SK-N-SH treated with all-trans-retinoic acid at 6 μM for 48 hours (cell line): ENCODE data around the gene RFX7.

Experiments used
- ARNTL ChIP-seq: fragments of 450-650 bp; formaldehyde crosslinking; IDR thresholded peaks from 2 replicates; pipeline ENCODE4 v1.5.0; 2020; ENCODE audit warnings: low read depth, mild to moderate bottlenecking, moderate library complexity, borderline replicate concordance
- CREB5 ChIP-seq: fragments of 250-450 bp; sonication (Bioruptor Pico); IDR thresholded peaks from 2 replicates; pipeline ENCODE4 v1.5.1; 2020; ENCODE audit warnings: low read depth, mild to moderate bottlenecking, moderate library complexity
- ESRRG ChIP-seq: fragments of 250-450 bp; sonication (Bioruptor Pico); IDR thresholded peaks from 2 replicates; pipeline ENCODE4 v1.6.1; 2021; ENCODE audit warnings: mild to moderate bottlenecking
- GLIS3 ChIP-seq: fragments of 250-450 bp; sonication (Bioruptor Pico); IDR thresholded peaks from 2 replicates; pipeline ENCODE4 v1.5.0; 2020; ENCODE audit warnings: mild to moderate bottlenecking, moderate library complexity
- ISL1 ChIP-seq: fragments of 250-450 bp; sonication (Bioruptor Pico); IDR thresholded peaks from 2 replicates; pipeline ENCODE4 v2.1.2; 2022; ENCODE audit warnings: mild to moderate bottlenecking, moderate library complexity
- ZFP3 ChIP-seq: fragments of 250-450 bp; sonication (Bioruptor Pico); IDR thresholded peaks from 2 replicates; pipeline ENCODE4 v1.5.0; 2020; ENCODE audit warnings: mild to moderate bottlenecking, moderate library complexity

DNA sequence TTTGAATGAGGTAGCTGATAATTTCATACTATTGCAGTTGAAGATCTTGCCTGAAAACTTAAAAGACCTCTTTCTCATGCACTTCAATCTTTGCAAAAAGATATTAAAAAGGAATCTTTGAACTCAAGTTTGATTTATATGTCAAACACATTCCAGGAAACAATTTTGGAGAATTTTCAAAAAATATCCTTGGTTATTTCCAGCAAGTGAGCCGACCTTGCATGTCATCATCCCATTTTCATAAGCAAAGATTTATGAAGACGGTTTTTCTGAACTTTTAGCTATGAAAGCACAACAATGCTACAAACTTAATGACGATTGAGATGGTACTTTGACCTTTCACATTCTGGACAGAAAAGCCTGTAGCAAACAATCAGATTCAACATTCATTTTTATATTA, 95.6 kb downstream of the RFX7 start:
- TF ChIP-seq ESRRG (CRISPR knock-in tag) (no peak), ZFP3 (CRISPR knock-in tag) (no peak), ISL1 (CRISPR knock-in tag) (no peak), CREB5 (CRISPR knock-in tag) (no peak), ARNTL (no peak), GLIS3 (CRISPR knock-in tag) (no peak)
